H7 (cell line): ENCODE results near the gene RAD51D. TPM values are rescaled to one million over a fixed set of nuclear protein-coding genes. Genes with fewer than 3 reads are reported as not detected.
"Not testable (repeated sequence)": the region's sequence is repeated elsewhere in the genome, so short reads cannot be mapped to it uniquely, and the experiment has no call there.

Experiments used
- DNase-seq: peaks from one replicate; pipeline ENCODE4 v3.0.0; 2012
- H3K27me3 ChIP-seq: 2 replicates; pipeline ENCODE4 v1.6.0; 2011; ENCODE audit warnings: mild to moderate bottlenecking, low read length; ENCODE audit not compliant: control insufficient read depth, insufficient read depth
- H3K36me3 ChIP-seq: replicated peaks from 2 replicates; pipeline ENCODE4 v1.5.1; 2011; ENCODE audit warnings: low read length; ENCODE audit not compliant: control insufficient read depth, insufficient read depth
- H3K4me3 ChIP-seq: 2 replicates; pipeline ENCODE4 v1.5.1; 2011; ENCODE audit warnings: low read depth, mild to moderate bottlenecking, control low read depth, low read length, moderate library complexity; ENCODE audit not compliant: insufficient read depth
- total RNA-seq: library from RNA; depleted of rRNA; stranded (reverse); fragments of >200 nt; shearing (Covaris generic); gene quantifications from 2 replicates; pipeline ENCODE4 v1.2.3, GENCODE V29; 2014

RAD51D gene
- total RNA-seq, 1 experiment from 2014 or later, result 8.0 TPM

GRCh38 chr17:35151080-35151479 lies 31.4 kb upstream of the RAD51D start:
- H3K27me3 ChIP-seq, H3K4me3 ChIP-seq, DNase-seq, H3K36me3 ChIP-seq: not testable (repeated sequence)

GRCh38 chr17:35149941-35150340 lies 30.3 kb upstream of the RAD51D start:
- Histone ChIP-seq H3K36me3 (no peaks in the 10 kb centered on the region), H3K4me3 (no peak overlapping the region), H3K27me3 (no peaks in the 10 kb centered on the region)
- no peak for DNase-seq

GRCh38 chr17:35148144-35148543 lies 28.5 kb upstream of the RAD51D start:
- no peak overlapping the region for H3K4me3 ChIP-seq
- H3K27me3 ChIP-seq, result no peaks in the 10 kb centered on the region
- DNase-seq, result no peak
- no peaks in the 10 kb centered on the region for H3K36me3 ChIP-seq

- no peak within 1 kb of the TSS for H3K4me3 ChIP-seq
- DNase-seq, result no peak
- no peaks in the 10 kb centered on the region for H3K27me3 ChIP-seq
- no peaks in the 10 kb centered on the region for H3K36me3 ChIP-seq
Measured at GRCh38 chr17:35147375-35147905, 27.8 kb upstream of the RAD51D start, which contains the start of gene UNC45B. Gene UNC45B, plus strand, starts transcription at chr17:35147817. Its CDS starts 447 bp downstream, at chr17:35148264.

- no peak for DNase-seq
- Histone ChIP-seq H3K27me3 (no peaks in the 10 kb centered on the region), H3K36me3 (no peaks in the 10 kb centered on the region), H3K4me3 (no peak overlapping the region)
Measured at GRCh38 chr17:35146214-35146833, 26.7 kb upstream of the RAD51D start.

- Histone ChIP-seq H3K27me3 (no peaks in the 10 kb centered on the region), H3K36me3 (no peaks in the 10 kb centered on the region), H3K4me3 (no peak overlapping the region)
- no peak for DNase-seq
Measured at GRCh38 chr17:35144840-35145239, 25.2 kb upstream of the RAD51D start.

GRCh38 chr17:35142467-35142796 lies 22.8 kb upstream of the RAD51D start:
- Histone ChIP-seq H3K4me3 (no peak overlapping the region; the same call in 1 of the 2 replicates), H3K36me3 (peaks cover 21% of the 10 kb centered on the region), H3K27me3 (no peaks in the 10 kb centered on the region)
- DNase-seq, result no peak

- Histone ChIP-seq H3K27me3 (no peaks in the 10 kb centered on the region), H3K4me3 (peak within 1 kb of the TSS; percentile 100), H3K36me3 (peaks cover 26% of the 10 kb centered on the region)
- DNase-seq, result peak; percentile 94
Measured at GRCh38 chr17:35141681-35142466, 22.2 kb upstream of the RAD51D start, which contains the start of gene NLE1. Gene NLE1, minus strand, starts transcription at chr17:35142303. Its CDS starts 28 bp downstream, at chr17:35142275.

- H3K36me3 ChIP-seq, result peaks cover 58% of the 10 kb centered on the region
- H3K27me3 ChIP-seq, result no peaks in the 10 kb centered on the region
- DNase-seq, result no peak
- H3K4me3 ChIP-seq, result no peak overlapping the region
Measured at GRCh38 chr17:35138218-35138617, 18.6 kb upstream of the RAD51D start.

GRCh38 chr17:35135322-35135721 lies 15.7 kb upstream of the RAD51D start:
- no peak overlapping the region for H3K4me3 ChIP-seq
- DNase-seq, result no peak
- no peaks in the 10 kb centered on the region for H3K27me3 ChIP-seq
- peaks cover 70% of the 10 kb centered on the region for H3K36me3 ChIP-seq

- Histone ChIP-seq H3K4me3 (no peak overlapping the region), H3K36me3 (peaks cover 54% of the 10 kb centered on the region), H3K27me3 (no peaks in the 10 kb centered on the region)
- no peak for DNase-seq
Measured at GRCh38 chr17:35132816-35133550, 13.3 kb upstream of the RAD51D start.

GRCh38 chr17:35132099-35132498 lies 12.4 kb upstream of the RAD51D start:
- H3K27me3 ChIP-seq, result no peaks in the 10 kb centered on the region
- H3K36me3 ChIP-seq, result peaks cover 46% of the 10 kb centered on the region
- no peak for DNase-seq
- H3K4me3 ChIP-seq, result no peak overlapping the region

GRCh38 chr17:35130392-35130791 lies 10.7 kb upstream of the RAD51D start:
- no peak for DNase-seq
- Histone ChIP-seq H3K36me3 (peaks cover 30% of the 10 kb centered on the region), H3K4me3 (no peak overlapping the region), H3K27me3 (no peaks in the 10 kb centered on the region)

GRCh38 chr17:35129973-35130351 lies 10.3 kb upstream of the RAD51D start:
- DNase-seq, result no peak
- no peaks in the 10 kb centered on the region for H3K27me3 ChIP-seq
- H3K4me3 ChIP-seq, result no peak overlapping the region
- H3K36me3 ChIP-seq, result peaks cover 26% of the 10 kb centered on the region
